ENCODE data around the gene PRKAG2.

DNA sequence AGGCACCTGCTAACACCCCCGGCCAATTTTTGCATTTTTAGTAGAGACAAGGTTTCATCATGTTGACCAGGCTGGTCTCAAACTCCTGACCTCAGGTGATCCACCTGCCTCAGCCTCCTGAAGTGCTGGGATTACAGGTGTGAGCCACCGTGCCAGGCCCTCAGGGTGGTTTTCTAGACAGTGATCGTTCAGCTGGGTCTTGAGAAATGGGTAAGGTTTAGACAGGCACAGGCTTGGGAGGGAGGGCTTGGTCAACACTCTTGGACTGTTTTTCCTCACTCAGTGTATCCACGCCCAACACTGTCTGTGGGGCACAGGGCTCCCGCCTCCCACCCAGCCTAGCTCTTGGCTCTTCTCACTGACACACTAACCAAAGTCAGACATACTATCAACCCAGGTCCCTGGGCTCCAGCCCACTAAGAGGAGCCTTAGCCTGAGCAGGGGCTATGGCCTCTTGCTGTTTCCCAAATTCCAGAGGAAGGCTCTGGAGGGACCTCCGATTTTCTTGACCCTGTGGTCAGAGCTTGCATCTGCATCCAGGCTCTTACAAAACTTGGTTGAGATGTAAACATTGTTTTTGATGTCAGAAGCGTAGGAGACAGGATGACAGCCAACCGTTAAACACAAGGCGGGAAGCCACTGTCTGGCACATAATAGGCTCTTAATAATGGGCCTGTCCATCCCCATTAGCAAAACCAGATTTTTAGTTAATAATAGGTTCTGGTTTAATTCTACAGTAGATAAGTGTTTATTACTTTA is 143.9 kb downstream of the PRKAG2 start:
- TF ChIP-seq CTCF (conservative IDR thresholded peaks at IDR 0.05; ENCODE audit: low read length) (no peak), EZH2phosphoT487 (IDR thresholded peaks at IDR 0.05; ENCODE audit: borderline replicate concordance) (no peak)
